Spleen (tissue), 11 donors: ENCODE measurements around the gene WDR4. TPM values are rescaled to one million over a fixed set of nuclear protein-coding genes. Genes with fewer than 3 reads are reported as not detected.

Source experiments
- DNase-seq: peaks from one replicate; pipeline ENCODE4 v3.0.0-alpha.2; 2020
- H3K27ac ChIP-seq, 8 donors: fragments of 200-600 bp; sonication (generic) in 7 of 8; 1 replicate in 4 of 8; 2 replicates in 4 of 8; pipeline versions ENCODE4 v1.5.0 to v1.8.0; 2016 to 2021; ENCODE audit warnings: inconsistent platforms in 4 of 8, mild to moderate bottlenecking in 4 of 8, moderate library complexity in 1 of 8
- H3K27me3 ChIP-seq, 7 donors: fragments of 200-600 bp; sonication (generic) in 6 of 7; replicated peaks in 1 of 7; 1 replicate in 4 of 7; 2 replicates in 3 of 7; pipeline versions ENCODE4 v1.5.0 to v1.8.0; 2016 to 2021; ENCODE audit warnings: inconsistent platforms in 3 of 7, mild to moderate bottlenecking in 1 of 7
- H3K36me3 ChIP-seq, 6 donors: fragments of 200-600 bp; sonication (generic) in 5 of 6; 1 replicate in 4 of 6; 2 replicates in 2 of 6; pipeline versions ENCODE4 v1.5.0 to v1.8.0; 2016 to 2021; ENCODE audit warnings: inconsistent platforms in 2 of 6
- H3K4me1 ChIP-seq, 6 donors: fragments of 200-600 bp; sonication (generic) in 5 of 6; 1 replicate in 3 of 6; 2 replicates in 3 of 6; pipeline versions ENCODE4 v1.5.0 to v1.8.0; 2016 to 2021; ENCODE audit warnings: inconsistent platforms in 3 of 6
- H3K4me3 ChIP-seq, 8 donors: fragments of 200-600 bp; sonication (generic) in 7 of 8; 1 replicate in 4 of 8; 2 replicates in 4 of 8; pipeline versions ENCODE4 v1.5.0 to v1.8.0; 2016 to 2021; ENCODE audit warnings: inconsistent platforms in 4 of 8, mild to moderate bottlenecking in 4 of 8, moderate library complexity in 2 of 8
- H3K9me3 ChIP-seq, 8 donors: fragments of 200-600 bp; sonication (generic) in 7 of 8; 1 replicate in 4 of 8; 2 replicates in 4 of 8; pipeline versions ENCODE4 v1.5.0 to v1.8.0; 2016 to 2021; ENCODE audit warnings: inconsistent platforms in 4 of 8
- POLR2A ChIP-seq, 3 donors: fragments of 450-650 bp; IDR thresholded peaks; one replicate each; pipeline ENCODE4 v1.5.1; 2017; ENCODE audit warnings: antibody characterized with exemption in 3 of 3, mild to moderate bottlenecking in 1 of 3
- POLR2AphosphoS5 ChIP-seq, 3 donors: sonication (generic); formaldehyde crosslinking; IDR thresholded peaks; one replicate each; pipeline ENCODE4 v1.5.1; 2017; ENCODE audit warnings: antibody characterized with exemption in 3 of 3
- WGBS, 5 donors: extraction: QIAGEN DNeasy Blood & Tissue Kit in 3 of 5; methylation state at CpG; one replicate each; pipeline versions ENCODE4 v1.1.5 to v1.1.7; 2013 to 2018; 5-methylcytosine and 5-hydroxymethylcytosine counted together
- intact Hi-C: fragments of 100-400 bp; cut with DNase I; formaldehyde crosslinking; loops from one replicate; pipeline ENCODE4 v1.15.0; 2023; ENCODE audit warnings: low total_unique reads
- polyA plus RNA-seq, 3 donors: library from polyadenylated mRNA; stranded (reverse); fragments of 200-250 nt; gene quantifications; one replicate each; pipeline ENCODE4 v1.2.1, GENCODE V29; 2013
- total RNA-seq, 7 donors: library from RNA; depleted of rRNA in 3 of 7; stranded (reverse); fragments of >200 nt in 3 of 7; fragmentation: NEBNext Ultra II Directional in 4 of 7; extraction: Animal tissue kit (Norgen Biotek cat#: 25700) in 4 of 7; gene quantifications; one replicate each; pipeline versions ENCODE4 v1.1.0 to v1.2.1, GENCODE V29; 2016 to 2021
- TF ChIP-seq, protein P1 (sequence below), 11 experiments: fragments of 200-600 bp in 7 of 11; fragments of 450-650 bp in 4 of 11; sonication (generic) in 4 of 11; IDR thresholded peaks in 8 of 11; conservative IDR thresholded peaks in 3 of 11; 1 replicate in 7 of 11; 2 replicates in 4 of 11; pipeline versions ENCODE4 v1.4.0 to v1.8.0; 2016 to 2021; ENCODE audit warnings: antibody characterized with exemption in 11 of 11, inconsistent platforms in 4 of 11, mild to moderate bottlenecking in 1 of 11
- donor health status: healthy with polysubstance abuse.
- donor health status: DM: no; HTN: no; CAD: no; lungs with moderate emphysema.
- donor health status: DM: no; HTN: no; CAD: no.
- donor health status: Bipolar disorder and iron deficiency.
- donor health status: healthy.
- donor health status: DM: no; HTN: no; CAD: no.
- donor health status: DM: yes; HTN: yes; CAD: no.

The WDR4 gene
- total and polyA plus RNA-seq, 10 donors, result 6.1 to 31.3 (median 18.5) TPM

GRCh38 chr21:42858185-42858847, 21.0 kb downstream of the WDR4 start:
- Histone ChIP-seq H3K9me3 (no peaks in the 10 kb centered on the region), H3K36me3 (peaks cover 2 to 100% (median 93%) of the 10 kb centered on the region in 6 donors), H3K4me1 (peaks cover 0 to 19% (median 8%) of the 10 kb centered on the region in 6 donors), H3K27ac (no peak overlapping the region), H3K27me3 (no peaks in the 10 kb centered on the region), H3K4me3 (no peak overlapping the region)
- TF ChIP-seq POLR2A (IDR thresholded peaks at IDR 0.05) (no peak), POLR2AphosphoS5 (IDR thresholded peaks at IDR 0.05) (no peak)
- TF ChIP-seq, protein P1, sequence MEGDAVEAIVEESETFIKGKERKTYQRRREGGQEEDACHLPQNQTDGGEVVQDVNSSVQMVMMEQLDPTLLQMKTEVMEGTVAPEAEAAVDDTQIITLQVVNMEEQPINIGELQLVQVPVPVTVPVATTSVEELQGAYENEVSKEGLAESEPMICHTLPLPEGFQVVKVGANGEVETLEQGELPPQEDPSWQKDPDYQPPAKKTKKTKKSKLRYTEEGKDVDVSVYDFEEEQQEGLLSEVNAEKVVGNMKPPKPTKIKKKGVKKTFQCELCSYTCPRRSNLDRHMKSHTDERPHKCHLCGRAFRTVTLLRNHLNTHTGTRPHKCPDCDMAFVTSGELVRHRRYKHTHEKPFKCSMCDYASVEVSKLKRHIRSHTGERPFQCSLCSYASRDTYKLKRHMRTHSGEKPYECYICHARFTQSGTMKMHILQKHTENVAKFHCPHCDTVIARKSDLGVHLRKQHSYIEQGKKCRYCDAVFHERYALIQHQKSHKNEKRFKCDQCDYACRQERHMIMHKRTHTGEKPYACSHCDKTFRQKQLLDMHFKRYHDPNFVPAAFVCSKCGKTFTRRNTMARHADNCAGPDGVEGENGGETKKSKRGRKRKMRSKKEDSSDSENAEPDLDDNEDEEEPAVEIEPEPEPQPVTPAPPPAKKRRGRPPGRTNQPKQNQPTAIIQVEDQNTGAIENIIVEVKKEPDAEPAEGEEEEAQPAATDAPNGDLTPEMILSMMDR (IDR thresholded peaks at IDR 0.05 in 8 of 11, conservative IDR thresholded peaks at IDR 0.05 in 3 of 11), result no peak
- WGBS, 5 donors, result 77 to 88% (median 81%) methylated on average over 15 to 19 of the region's 19 CpGs
- intact Hi-C loops, result no loop called here
- no peak for DNase-seq

DNA sequence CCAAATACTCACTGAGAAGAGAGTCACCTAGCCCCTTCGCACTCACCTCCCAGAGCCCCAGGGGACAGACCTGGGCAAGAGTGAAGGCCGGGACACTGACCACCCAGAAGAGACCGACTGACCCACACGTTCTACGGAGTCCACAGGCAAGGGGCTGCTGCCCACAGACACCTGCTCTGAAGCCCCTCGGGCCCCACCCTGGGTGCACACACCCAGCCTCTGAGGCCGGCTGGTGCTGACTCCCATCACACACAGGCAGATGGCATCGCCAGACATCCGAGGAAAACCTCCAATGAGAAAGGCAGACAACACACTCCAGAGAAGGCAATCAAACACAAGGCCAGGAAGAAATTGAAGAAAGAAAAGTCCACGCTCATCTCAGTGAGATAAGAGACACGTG, 22.1 kb downstream of the WDR4 start:
- DNase-seq, result no peak
- H3K36me3 ChIP-seq, result peaks cover 2 to 100% (median 92%) of the 10 kb centered on the region in 6 donors
- H3K4me1 ChIP-seq, result peaks cover 0 to 10% (median 6%) of the 10 kb centered on the region in 6 donors
- H3K27ac ChIP-seq, result no peak overlapping the region
- intact Hi-C loops, result no loop called here
- 92 to 98% (median 93%) methylated on average over 8 to 11 of the region's 11 CpGs for WGBS, 5 donors
- H3K27me3 ChIP-seq, result no peaks in the 10 kb centered on the region
- H3K4me3 ChIP-seq, result no peak overlapping the region
- TF ChIP-seq POLR2A (IDR thresholded peaks at IDR 0.05) (no peak), POLR2AphosphoS5 (IDR thresholded peaks at IDR 0.05) (no peak)
- TF ChIP-seq, protein P1 (IDR thresholded peaks at IDR 0.05 in 8 of 11, conservative IDR thresholded peaks at IDR 0.05 in 3 of 11), result no peak
- no peaks in the 10 kb centered on the region for H3K9me3 ChIP-seq

DNA sequence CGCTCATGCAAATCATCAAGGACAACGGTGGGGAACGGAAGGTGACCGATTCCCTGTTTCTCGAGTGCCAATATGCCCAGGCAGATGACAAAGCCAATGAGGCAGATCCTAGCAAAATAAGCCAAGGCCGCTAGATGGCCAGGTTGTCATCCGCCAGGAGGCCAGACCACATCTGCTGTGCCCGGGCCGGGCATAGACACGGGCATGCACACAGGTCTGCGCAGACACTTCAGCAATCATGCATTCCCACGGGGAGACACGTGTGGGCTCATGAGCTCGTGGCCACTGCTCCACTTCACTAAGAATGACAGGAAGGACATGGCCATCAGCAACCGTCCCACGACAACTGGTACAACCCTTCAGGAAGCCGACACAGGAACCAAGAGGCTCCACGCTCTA, 23.4 kb downstream of the WDR4 start:
- intact Hi-C loops, result no loop called here
- WGBS, 5 donors, result 82 to 88% (median 85%) methylated on average over 18 of the region's 18 CpGs

More for the DNA sequence above, 23.4 kb downstream of the WDR4 start:
- H3K27ac ChIP-seq, result no peak overlapping the region
- DNase-seq, result no peak
- H3K27me3 ChIP-seq, result no peaks in the 10 kb centered on the region
- TF ChIP-seq POLR2A (IDR thresholded peaks at IDR 0.05) (no peak), POLR2AphosphoS5 (IDR thresholded peaks at IDR 0.05) (no peak)
- TF ChIP-seq, protein P1 (IDR thresholded peaks at IDR 0.05 in 8 of 11, conservative IDR thresholded peaks at IDR 0.05 in 3 of 11), result no peak
- no peaks in the 10 kb centered on the region for H3K9me3 ChIP-seq
- no peak overlapping the region for H3K4me3 ChIP-seq
- H3K36me3 ChIP-seq, result peaks cover 2 to 100% (median 96%) of the 10 kb centered on the region in 6 donors
- no peaks in the 10 kb centered on the region for H3K4me1 ChIP-seq
